DND-41 (cell line): ENCODE results near the gene ATP6V1F.

Source experiments
- ATAC-seq: fragments of 200-7000 bp; cut with Tn5 transposase; 3 replicates; pipeline ENCODE4 v1.9.1; 2021; ENCODE audit warnings: low read depth; ENCODE audit not compliant: insufficient read depth
- DNase-seq: peaks from one replicate; pipeline ENCODE4 v3.0.0-alpha.2; 2020
- H2AFZ ChIP-seq: 2 replicates; pipeline ENCODE4 v1.6.0; 2012; ENCODE audit warnings: low read depth, low read length
- H3K27ac ChIP-seq: 2 replicates; pipeline ENCODE4 v1.5.1; 2012; ENCODE audit warnings: low read length, inconsistent platforms
- H3K27me3 ChIP-seq: fragments of 200-600 bp; sonication (generic); 2 replicates; pipeline ENCODE4 v1.6.0; 2012; ENCODE audit warnings: low read length, mild to moderate bottlenecking, inconsistent platforms; ENCODE audit not compliant: insufficient read depth, poor library complexity
- H3K36me3 ChIP-seq: 2 replicates; pipeline ENCODE4 v1.5.1; 2012; ENCODE audit warnings: low read length, inconsistent platforms; ENCODE audit not compliant: insufficient read depth
- H3K4me1 ChIP-seq: 2 replicates; pipeline ENCODE4 v1.5.1; 2012; ENCODE audit warnings: mild to moderate bottlenecking, low read length; ENCODE audit not compliant: insufficient read depth
- H3K4me2 ChIP-seq: 2 replicates; pipeline ENCODE4 v1.6.0; 2012; ENCODE audit warnings: mild to moderate bottlenecking, moderate library complexity, low read length, inconsistent platforms; ENCODE audit not compliant: insufficient read depth
- H3K4me3 ChIP-seq, 2 experiments: fragments of 200-600 bp in 1 of 2; shearing (Covaris generic) in 1 of 2; 2 replicates each; pipeline ENCODE4 v1.5.1; 2012 to 2016; ENCODE audit warnings: inconsistent platforms in 2 of 2, low read length in 2 of 2, mild to moderate bottlenecking in 2 of 2, low read depth in 1 of 2, moderate library complexity in 1 of 2
- H3K79me2 ChIP-seq: 2 replicates; pipeline ENCODE4 v1.6.0; 2012; ENCODE audit warnings: low read length, inconsistent platforms; ENCODE audit not compliant: insufficient read depth
- H3K9ac ChIP-seq: 2 replicates; pipeline ENCODE4 v1.6.0; 2012; ENCODE audit warnings: low read depth, mild to moderate bottlenecking, inconsistent platforms, low read length, moderate library complexity
- H3K9me3 ChIP-seq: 2 replicates; pipeline ENCODE4 v1.5.1; 2012; ENCODE audit warnings: low read length, moderate library complexity, mild to moderate bottlenecking, inconsistent platforms; ENCODE audit not compliant: insufficient read depth, severe bottlenecking
- H4K20me1 ChIP-seq: 2 replicates; pipeline ENCODE4 v1.6.0; 2012; ENCODE audit warnings: low read length; ENCODE audit not compliant: insufficient read depth
- EZH2 ChIP-seq: IDR thresholded peaks from 3 replicates; pipeline ENCODE4 v1.6.1; 2012; ENCODE audit warnings: borderline replicate concordance, low read depth, mild to moderate bottlenecking, moderate library complexity, low read length, inconsistent platforms; ENCODE audit not compliant: severe bottlenecking
- TF ChIP-seq, protein P1 (sequence below): IDR thresholded peaks from 2 replicates; pipeline ENCODE4 v1.5.1; 2012; ENCODE audit warnings: borderline replicate concordance, low read length, moderate library complexity, mild to moderate bottlenecking; ENCODE audit not compliant: poor library complexity, severe bottlenecking; ENCODE audit errors: extremely low read depth

ATP6V1F gene

GRCh38 chr7:128818694-128819093 is 44.0 kb upstream of the ATP6V1F start:
- Histone ChIP-seq H3K4me3 (no peak overlapping the region), H3K4me2 (no peak overlapping the region), H3K27ac (no peak overlapping the region), H4K20me1 (no peaks in the 10 kb centered on the region), H3K36me3 (no peaks in the 10 kb centered on the region), H3K27me3 (no peaks in the 10 kb centered on the region), H3K9ac (no peak overlapping the region), H2AFZ (no peak overlapping the region), H3K9me3 (no peaks in the 10 kb centered on the region), H3K79me2 (no peaks in the 10 kb centered on the region), H3K4me1 (no peaks in the 10 kb centered on the region)
- ATAC-seq: no peak
- DNase-seq: no peak
- TF ChIP-seq, protein P1, sequence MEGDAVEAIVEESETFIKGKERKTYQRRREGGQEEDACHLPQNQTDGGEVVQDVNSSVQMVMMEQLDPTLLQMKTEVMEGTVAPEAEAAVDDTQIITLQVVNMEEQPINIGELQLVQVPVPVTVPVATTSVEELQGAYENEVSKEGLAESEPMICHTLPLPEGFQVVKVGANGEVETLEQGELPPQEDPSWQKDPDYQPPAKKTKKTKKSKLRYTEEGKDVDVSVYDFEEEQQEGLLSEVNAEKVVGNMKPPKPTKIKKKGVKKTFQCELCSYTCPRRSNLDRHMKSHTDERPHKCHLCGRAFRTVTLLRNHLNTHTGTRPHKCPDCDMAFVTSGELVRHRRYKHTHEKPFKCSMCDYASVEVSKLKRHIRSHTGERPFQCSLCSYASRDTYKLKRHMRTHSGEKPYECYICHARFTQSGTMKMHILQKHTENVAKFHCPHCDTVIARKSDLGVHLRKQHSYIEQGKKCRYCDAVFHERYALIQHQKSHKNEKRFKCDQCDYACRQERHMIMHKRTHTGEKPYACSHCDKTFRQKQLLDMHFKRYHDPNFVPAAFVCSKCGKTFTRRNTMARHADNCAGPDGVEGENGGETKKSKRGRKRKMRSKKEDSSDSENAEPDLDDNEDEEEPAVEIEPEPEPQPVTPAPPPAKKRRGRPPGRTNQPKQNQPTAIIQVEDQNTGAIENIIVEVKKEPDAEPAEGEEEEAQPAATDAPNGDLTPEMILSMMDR: no peak
- no peak for TF ChIP-seq EZH2

DNA sequence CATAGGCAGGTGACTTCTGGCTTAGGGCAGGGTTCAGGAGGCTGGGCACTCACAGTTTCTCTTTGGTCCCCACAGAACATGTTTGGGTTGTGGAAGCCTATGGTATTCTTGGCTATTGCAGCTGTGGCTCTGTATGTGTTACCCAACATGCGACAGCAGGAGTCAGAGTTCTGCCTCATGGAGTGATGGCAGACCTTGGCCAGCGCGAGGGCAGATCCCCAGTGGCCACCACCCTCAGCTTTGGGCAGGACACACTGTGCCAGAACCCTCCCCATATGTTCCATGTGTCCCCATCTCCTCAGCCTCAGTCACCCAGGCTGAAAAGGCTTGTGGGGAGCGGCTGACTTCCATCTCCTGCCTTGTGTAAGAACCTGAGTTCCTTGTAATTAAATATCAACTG is 40.9 kb upstream of the ATP6V1F start:
- no peaks in the 10 kb centered on the region for H3K36me3 ChIP-seq

DNA sequence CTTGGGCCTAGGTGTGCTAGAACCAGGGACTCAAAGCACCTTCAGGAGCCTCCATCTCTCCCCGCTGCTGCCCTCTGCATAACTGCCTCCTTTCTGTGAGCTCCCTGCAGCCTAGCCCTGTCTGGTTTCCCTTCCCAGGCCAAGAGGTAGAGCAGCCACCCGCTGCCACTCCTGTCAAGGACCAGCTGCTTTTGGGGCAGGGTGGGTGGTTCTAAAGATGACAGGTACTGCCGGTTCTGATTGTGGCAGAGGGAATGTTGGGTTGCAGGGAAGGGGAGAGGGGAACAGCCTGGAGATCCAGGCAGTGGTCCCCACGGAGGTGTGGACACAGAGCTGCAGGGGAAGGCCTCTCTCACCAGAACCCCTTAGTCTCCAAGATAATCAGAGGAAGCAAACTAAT is 36.1 kb upstream of the ATP6V1F start:
- H2AFZ ChIP-seq: no peak overlapping the region
- H3K9ac ChIP-seq: no peak overlapping the region
- H3K27ac ChIP-seq: no peak overlapping the region

More for the DNA sequence above, 40.9 kb upstream of the ATP6V1F start:
- TF ChIP-seq EZH2: no peak
- TF ChIP-seq, protein P1: no peak
- no peak overlapping the region for H3K9ac ChIP-seq
- no peaks in the 10 kb centered on the region for H3K9me3 ChIP-seq
- DNase-seq (no peak), ATAC-seq (no peak)
- H4K20me1 ChIP-seq: no peaks in the 10 kb centered on the region
- no peak overlapping the region for H3K4me3 ChIP-seq
- H3K4me2 ChIP-seq: no peak overlapping the region
- no peaks in the 10 kb centered on the region for H3K79me2 ChIP-seq
- no peak overlapping the region for H3K27ac ChIP-seq
- no peaks in the 10 kb centered on the region for H3K4me1 ChIP-seq
- no peaks in the 10 kb centered on the region for H3K27me3 ChIP-seq
- no peak overlapping the region for H2AFZ ChIP-seq

More for the DNA sequence above, 36.1 kb upstream of the ATP6V1F start:
- Histone ChIP-seq H3K9me3 (no peaks in the 10 kb centered on the region), H3K79me2 (no peaks in the 10 kb centered on the region), H3K4me1 (no peaks in the 10 kb centered on the region), H3K4me3 (no peak overlapping the region), H3K36me3 (no peaks in the 10 kb centered on the region), H3K27me3 (no peaks in the 10 kb centered on the region), H3K4me2 (no peak overlapping the region), H4K20me1 (no peaks in the 10 kb centered on the region)
- no peak for DNase-seq
- ATAC-seq: no peak; the same call in 2 of the 3 replicates
- TF ChIP-seq EZH2: no peak
- TF ChIP-seq, protein P1: no peak
